ENCODE data around the gene RETSAT.
A peak's percentile ranks its signal among the peaks of the same experiment; 100 is the strongest.
"Not testable (repeated sequence)": the region's sequence is repeated elsewhere in the genome, so short reads cannot be mapped to it uniquely, and the experiment has no call there.

RETSAT gene

DNA sequence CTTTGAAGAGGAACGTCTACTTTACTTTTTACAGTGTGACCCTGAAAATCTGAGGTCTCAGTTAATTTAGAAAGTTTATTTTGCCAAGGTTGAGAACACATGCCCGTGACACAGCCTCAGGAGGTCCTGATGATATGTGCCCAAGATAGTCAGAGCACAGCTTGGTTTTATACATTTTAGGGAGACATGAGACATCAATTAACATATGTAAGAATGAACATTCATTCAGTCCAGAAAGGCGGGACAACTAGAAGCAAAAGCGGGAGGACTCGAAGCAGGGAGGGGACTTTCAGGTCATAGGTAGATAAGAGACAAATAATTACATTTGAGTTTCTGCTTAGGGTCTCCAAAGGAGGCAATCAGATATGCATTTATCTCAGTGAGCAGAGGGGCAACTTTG is 23.9 kb upstream of the RETSAT start:
- DNase-seq (ENCODE audit: low read depth) = no peak

DNA sequence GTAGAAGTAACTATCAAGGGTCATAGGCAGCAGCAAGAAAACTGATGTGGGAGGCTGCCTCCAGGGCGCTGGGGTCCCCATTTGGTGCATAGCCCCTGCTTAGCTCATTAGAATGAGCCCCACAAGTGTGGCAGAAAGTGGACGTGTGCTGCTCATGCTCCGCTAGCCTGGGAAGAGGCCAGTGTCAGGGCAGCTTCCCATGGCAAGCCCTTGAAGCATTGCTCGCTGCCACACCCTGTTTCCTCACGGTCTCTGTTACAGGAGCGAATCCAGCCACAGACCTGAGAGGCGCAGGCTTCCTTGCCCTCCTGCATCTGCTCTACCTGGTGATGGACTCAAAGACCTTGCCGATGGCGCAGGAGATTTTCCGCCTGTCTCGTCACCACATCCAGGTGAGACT is 22.8 kb upstream of the RETSAT start:
- DNase-seq (ENCODE audit: low read depth) = no peak

DNA sequence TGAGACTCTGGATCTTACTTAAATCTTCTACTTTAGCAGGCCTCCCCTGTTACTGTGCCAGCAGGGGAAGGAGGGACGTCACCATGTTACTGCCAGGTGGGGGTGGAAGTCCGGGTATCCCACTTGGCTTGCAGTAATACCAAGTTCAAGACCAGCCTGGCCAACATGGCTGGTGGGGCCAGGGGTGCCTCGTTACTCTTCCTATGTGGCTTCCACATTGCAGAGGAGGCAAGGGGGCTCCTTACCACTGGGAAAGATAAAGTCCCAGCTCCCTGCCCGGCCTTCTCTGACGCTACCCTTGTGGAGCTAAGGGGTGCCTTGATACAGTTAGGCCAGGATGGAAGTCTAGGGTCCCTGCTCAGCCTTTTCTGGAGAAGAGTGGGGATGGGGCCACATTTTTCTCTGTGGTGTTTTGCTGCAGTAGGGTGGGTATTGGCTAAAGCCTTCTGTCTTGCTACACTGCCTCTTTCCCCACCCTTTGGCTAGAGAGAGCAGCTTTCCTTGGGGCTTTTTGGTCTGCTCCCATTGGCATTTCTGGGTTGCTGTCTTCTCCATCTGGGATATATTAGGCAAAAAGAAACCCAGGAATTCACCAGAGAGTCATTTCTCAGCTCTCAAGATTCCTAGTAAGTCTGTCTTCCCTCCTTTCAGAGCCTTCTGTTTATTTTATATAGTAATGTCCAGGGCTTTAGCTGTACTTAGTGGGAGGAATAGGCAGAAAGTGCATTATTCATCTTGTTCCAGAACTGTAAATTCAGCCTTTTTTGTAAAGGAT is 22.1 kb upstream of the RETSAT start:
- DNase-seq (ENCODE audit: low read depth) = no peak

GRCh38 chr2:85371045-85371444 is 16.7 kb upstream of the RETSAT start:
- no peak for DNase-seq (ENCODE audit: low read depth)

DNA sequence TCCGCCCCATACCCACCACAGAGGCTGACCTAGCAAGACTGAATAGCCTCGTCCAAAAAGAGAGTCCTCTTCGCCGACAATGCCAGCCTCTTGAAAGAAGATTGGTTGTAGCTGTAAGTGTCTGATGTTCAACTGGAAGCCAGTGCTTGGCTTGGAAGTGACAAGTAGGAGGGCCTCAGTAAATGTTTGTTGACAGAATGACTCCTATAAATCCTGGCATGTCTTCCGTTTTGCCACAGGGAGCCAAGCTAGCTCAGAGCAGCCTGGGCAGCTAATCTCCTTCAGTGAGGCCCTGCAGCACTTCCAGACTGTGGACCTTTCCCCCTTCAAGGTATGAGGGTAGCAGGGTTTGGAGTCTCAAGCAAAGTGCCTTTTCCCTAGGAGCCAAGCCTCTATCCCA is 15.2 kb upstream of the RETSAT start:
- DNase-seq (ENCODE audit: low read depth) = no peak

DNA sequence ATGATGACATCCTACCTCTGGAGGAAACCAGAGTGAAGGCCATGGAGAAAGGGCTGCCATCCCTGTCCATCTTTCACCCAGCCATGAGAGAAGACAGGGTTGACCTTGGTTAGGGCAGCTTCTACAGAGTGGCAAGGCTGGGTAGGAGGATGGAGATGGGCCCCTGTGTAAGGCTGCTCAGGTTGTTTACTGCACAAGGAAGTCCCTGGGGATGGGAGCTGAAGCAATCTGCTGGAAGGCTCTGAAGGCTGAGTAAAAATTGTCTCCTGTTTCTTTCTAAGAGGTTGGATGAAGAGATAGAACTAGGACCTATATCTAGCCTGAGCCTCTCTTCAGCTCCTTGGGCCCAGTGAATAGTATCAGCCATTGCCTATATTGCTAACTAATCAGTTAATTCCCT is 14.6 kb upstream of the RETSAT start:
- no peak for DNase-seq (ENCODE audit: low read depth)

- no peak for DNase-seq (ENCODE audit: low read depth)
These were observed 12.9 kb upstream of the RETSAT start for GRCh38 chr2:85367180-85367579.

GRCh38 chr2:85362653-85363387 is 8.5 kb upstream of the RETSAT start:
- not testable (repeated sequence) for DNase-seq (ENCODE audit: low read depth)

DNA sequence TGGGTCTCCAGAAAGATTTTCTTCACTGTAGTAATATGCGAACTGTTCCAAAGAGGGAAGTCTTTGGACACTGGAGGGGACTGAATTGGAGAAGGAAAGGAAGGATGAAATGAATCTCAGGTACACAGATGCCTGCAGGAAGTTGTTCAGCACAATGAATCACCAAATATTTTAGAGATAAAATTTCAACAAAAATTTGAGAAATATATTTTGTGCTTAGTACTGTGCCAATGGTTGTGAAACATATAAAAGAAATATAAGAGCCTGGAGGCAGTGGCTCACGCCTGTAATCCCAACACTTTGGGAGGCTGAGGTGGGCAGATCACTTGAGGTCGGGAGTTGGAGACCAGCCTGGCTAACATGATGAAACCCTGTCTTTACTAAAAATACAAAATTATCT is 3.4 kb upstream of the RETSAT start:
- DNase-seq (ENCODE audit: low read depth) = no peak

DNA sequence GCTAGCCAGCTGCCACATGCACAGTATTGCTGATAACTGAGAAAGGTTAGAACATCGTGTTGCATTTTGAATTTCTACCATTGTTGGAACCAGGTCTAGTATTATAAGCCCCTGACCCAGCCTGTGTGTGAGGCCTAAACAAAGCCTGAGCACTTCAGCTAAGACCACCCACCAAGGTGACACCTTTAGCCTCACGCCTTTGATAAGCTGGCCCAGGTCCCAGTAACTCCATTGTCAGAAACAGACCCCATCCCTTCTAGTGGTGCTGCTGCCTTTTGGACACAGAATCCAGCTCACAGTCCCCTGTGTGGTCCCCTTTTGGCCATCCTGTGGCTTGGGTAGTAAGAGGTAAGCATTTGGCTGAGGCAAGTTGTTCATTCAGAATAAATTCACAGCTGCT is 1.9 kb upstream of the RETSAT start:
- no peak for DNase-seq (ENCODE audit: low read depth)

GRCh38 chr2:85355521-85355920 is 1.2 kb upstream of the RETSAT start:
- no peak for DNase-seq (ENCODE audit: low read depth)

DNA sequence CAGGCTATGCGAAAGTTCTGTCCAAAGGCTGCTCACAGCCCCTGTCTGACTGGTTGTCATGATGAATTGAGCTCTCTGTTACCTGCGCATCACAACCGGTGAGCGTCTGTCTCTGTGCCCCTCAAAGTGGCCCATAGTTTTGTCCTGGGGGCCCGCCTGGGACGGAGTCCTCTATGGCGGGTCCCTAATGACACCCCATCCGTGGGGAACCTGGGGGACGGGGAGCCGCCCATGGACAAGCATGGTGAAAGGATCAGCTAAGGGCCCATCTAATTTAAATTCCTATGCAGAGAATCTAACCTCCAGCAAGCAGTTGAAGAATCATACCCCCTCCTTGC is 714 bp upstream of the RETSAT start:
- DNase-seq (ENCODE audit: low read depth) = no peak

GRCh38 chr2:85353876-85354285 is 447 bp downstream of the RETSAT start:
- DNase-seq (ENCODE audit: low read depth) = peak; percentile 2

GRCh38 chr2:85347599-85347998 is 6.7 kb downstream of the RETSAT start:
- DNase-seq (ENCODE audit: low read depth) = no peak

DNA sequence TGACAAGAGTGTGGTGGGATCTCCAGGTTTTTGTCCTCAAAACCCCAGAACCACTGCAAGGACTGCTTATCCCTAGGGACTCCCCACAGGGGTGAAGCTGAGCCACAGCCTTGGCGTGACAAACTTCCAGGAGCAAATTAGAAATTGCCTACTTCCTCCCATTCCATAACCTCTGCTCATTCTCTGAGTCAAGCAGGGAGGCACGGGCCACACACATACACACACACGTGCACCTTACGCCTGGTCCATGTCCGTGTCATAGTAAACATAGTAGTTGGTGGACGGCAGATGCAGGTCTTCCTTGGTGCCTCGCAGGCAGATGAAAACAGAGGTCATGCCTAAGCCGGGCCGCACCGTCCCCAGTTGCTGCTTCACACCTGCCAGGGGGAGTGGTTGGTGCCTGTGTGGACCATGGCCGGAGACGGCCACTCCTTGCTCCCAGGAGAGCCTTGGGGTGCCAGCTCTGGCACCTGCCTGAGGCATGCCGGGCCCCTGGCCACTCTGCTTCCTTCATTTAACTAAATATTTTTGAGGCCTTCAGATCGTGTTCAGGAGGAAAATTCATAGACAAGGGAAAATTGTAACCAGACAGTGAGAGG is 9.9 kb downstream of the RETSAT start:
- DNase-seq (ENCODE audit: low read depth) = no peak

DNA sequence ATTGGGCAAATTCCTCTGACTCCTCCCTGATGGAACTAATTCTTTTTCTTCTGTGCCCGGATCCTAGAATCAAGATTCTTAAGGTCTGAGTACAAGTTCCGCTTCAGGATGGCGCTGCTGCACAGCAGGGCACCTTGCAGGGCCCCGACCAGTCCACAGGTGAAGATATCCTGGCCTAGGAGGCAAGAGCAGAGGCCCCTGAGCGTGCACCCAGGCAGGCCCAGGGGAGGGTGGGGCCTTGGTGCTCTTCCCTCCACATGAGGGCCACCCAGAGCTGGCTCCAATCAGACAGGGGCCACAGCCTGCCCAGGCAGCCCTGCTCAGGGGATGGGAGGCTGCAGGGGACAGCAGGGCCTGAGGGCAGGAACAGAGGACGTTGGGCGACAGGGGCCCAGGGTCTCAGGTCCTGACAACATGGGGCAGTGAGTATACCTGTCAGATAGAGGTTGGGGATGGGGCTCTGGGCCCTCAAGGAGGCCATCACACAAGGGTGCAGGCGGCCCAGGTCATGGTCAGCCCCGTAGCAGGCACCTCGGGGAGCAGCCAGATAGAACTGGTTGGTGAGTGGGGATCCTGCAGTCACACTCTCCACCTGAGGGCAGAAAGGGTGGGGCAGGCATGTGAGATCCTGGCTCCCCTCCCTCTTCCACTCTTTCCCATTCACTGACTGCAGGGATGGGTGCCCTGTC is 11.0 kb downstream of the RETSAT start:
- DNase-seq (ENCODE audit: low read depth) = not testable (repeated sequence)

GRCh38 chr2:85342156-85342555 is 12.2 kb downstream of the RETSAT start:
- no peak for DNase-seq (ENCODE audit: low read depth)

DNA sequence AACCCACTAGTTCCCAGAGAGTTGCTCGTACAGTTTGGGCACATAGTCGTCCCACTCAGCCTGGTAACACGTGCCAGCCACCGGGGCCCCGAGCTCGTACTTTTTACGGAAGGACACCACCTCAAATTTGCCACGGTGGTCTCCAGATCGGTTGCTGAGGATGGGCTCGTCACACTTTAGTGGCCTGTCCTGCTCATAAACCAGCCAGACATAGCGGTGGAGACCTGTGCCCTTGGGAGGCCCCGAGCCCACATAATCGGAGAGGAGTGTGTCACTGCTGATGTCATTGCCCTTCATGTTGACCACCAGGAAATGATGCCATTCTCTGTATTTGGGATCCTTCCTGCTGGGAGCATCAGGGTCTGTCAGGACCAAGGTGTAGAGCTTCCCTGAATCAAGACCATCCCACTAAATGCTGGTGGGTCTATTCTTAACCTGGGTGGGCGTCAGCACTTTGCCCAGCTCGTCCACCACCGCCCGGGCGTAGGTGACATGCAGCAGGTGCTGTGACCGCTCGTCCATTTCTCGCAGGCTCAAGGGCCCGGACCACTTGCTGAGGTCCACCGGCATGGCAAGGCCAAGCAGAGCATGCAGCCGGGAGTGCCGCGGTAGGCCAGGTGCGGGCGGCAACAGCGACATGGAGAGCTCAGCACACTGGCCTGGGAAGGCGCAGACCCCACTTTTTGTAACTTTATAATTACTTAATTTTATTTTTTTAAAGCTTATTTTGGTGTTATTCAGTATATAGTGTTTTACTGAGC is 12.9 kb downstream of the RETSAT start:
- DNase-seq (ENCODE audit: low read depth) = no peak

GRCh38 chr2:85340034-85340892 is 14.1 kb downstream of the RETSAT start:
- no peak for DNase-seq (ENCODE audit: low read depth)

DNA sequence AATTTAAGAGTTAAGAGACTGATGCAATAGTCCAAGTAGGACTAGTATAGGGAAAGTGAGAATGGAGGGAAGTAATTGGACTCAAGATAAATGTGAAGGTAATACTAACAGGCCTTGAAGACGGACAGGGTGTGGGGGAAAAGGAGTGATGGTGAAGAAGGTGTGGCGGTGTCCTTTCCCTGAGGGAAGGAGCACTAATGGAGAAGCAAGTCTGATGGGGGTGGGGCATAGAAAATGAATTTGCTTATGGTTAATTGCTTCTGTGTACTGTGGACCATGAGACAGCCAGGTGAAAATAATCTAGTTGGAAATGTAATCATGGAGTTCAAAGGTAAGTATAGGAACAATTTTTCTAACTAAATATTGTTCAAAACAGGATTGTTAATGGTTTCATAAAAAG is 19.4 kb downstream of the RETSAT start:
- DNase-seq (ENCODE audit: low read depth) = no peak

GRCh38 chr2:85333877-85334276 is 20.5 kb downstream of the RETSAT start:
- not testable (repeated sequence) for DNase-seq (ENCODE audit: low read depth)

All from stimulated activated CD8-positive, alpha-beta memory T cell treated with anti-CD3 and anti-CD28 coated beads, Interleukin-15, amount 100 ng/mL, for 24 hours (primary cell).